Panc1 (cell line): ENCODE data around the gene PARVG. TPM values are rescaled to one million over a fixed set of nuclear protein-coding genes. Genes with fewer than 3 reads are reported as not detected.

Experiments used
- ATAC-seq: fragments of 200-7000 bp; cut with Tn5 transposase; 2 replicates; pipeline ENCODE4 v1.9.1; 2020; ENCODE audit warnings: mild to moderate bottlenecking, moderate library complexity
- BruUV-seq: library from RNA; stranded (reverse); fragments of 400-500 nt; replicated peaks from 2 replicates; lab custom pipeline; 2021; lab: Mats Ljungman, UMichigan
- CTCF ChIA-PET: fragments of 300-600 bp; sonication (Branson Sonifier 250); formaldehyde crosslinking; loops from one replicate; lab custom pipeline; 2022; ENCODE audit warnings: antibody characterized with exemption; lab: Charles Lee
- POLR2A ChIA-PET: fragments of 300-600 bp; sonication (Branson Sonifier 250); formaldehyde crosslinking; loops from one replicate; lab custom pipeline; 2022; ENCODE audit warnings: antibody characterized with exemption; lab: Charles Lee
- DNase-seq: peaks from one replicate; pipeline ENCODE4 v3.0.0-alpha.2; 2010; ENCODE audit warnings: low read depth, low spot score
- H3K27ac ChIP-seq: 2 replicates; pipeline ENCODE4 v1.5.1; 2011; ENCODE audit warnings: mild to moderate bottlenecking, low read length, inconsistent platforms
- H3K27me3 ChIP-seq: fragments of 200-500 bp; sonication (Bioruptor generic); 2 replicates; pipeline ENCODE4 v1.6.0; 2014; ENCODE audit warnings: low read length, inconsistent platforms; ENCODE audit not compliant: control insufficient read depth, insufficient read depth
- H3K36me3 ChIP-seq: fragments of 200-500 bp; sonication (Bioruptor generic); 2 replicates; pipeline ENCODE4 v1.5.1; 2014; ENCODE audit warnings: inconsistent platforms, mild to moderate bottlenecking, low read length, moderate library complexity; ENCODE audit not compliant: control insufficient read depth, insufficient read depth
- H3K4me1 ChIP-seq: 2 replicates; pipeline ENCODE4 v1.5.1; 2011; ENCODE audit warnings: inconsistent platforms, mild to moderate bottlenecking, low read length, moderate library complexity; ENCODE audit not compliant: control insufficient read depth, insufficient read depth
- H3K4me3 ChIP-seq, 2 experiments: 2 replicates each; pipeline ENCODE4 v1.5.1; 2011 to 2012; ENCODE audit warnings: low read depth in 2 of 2, low read length in 2 of 2, mild to moderate bottlenecking in 2 of 2, inconsistent platforms in 1 of 2, moderate library complexity in 1 of 2
- H3K9me3 ChIP-seq: fragments of 200-500 bp; sonication (Bioruptor generic); 2 replicates; pipeline ENCODE4 v1.5.1; 2014; ENCODE audit warnings: low read depth, mild to moderate bottlenecking, inconsistent platforms, low read length, moderate library complexity; ENCODE audit not compliant: control insufficient read depth, insufficient read depth
- CTCF ChIP-seq: fragments of 450-650 bp; IDR thresholded peaks from 2 replicates; pipeline ENCODE4 v1.5.1; 2017; ENCODE audit warnings: mild to moderate bottlenecking
- POLR2AphosphoS5 ChIP-seq: IDR thresholded peaks from 2 replicates; pipeline ENCODE4 v1.6.1; 2012; ENCODE audit warnings: mild to moderate bottlenecking, low read depth, low read length, moderate library complexity
- SIN3A ChIP-seq: IDR thresholded peaks from 2 replicates; pipeline ENCODE4 v1.6.1; 2012; ENCODE audit warnings: low read depth, mild to moderate bottlenecking, low read length, moderate library complexity, borderline replicate concordance; ENCODE audit not compliant: insufficient read depth
- TCF7L2 ChIP-seq: IDR thresholded peaks from 2 replicates; pipeline ENCODE4 v1.6.1; 2011; ENCODE audit warnings: mild to moderate bottlenecking, low read depth, low read length, inconsistent platforms
- in situ Hi-C: cut with HindIII; loops from 2 replicates; pipeline ENCODE4 v1.10.0; 2016; ENCODE audit warnings: low sequenced_read_pairs, low pct_unique_long_range_greater_than_20kb
- intact Hi-C: fragments of 100-400 bp; cut with micrococcal nuclease; formaldehyde crosslinking; loops from one replicate; pipeline ENCODE4 v1.10.0; 2022; ENCODE audit not compliant: unreplicated experiment
- total RNA-seq: library from RNA; stranded (reverse); gene quantifications from one replicate; pipeline ENCODE4 v1.2.1, GENCODE V29; 2021; ENCODE audit not compliant: unreplicated experiment
- TF ChIP-seq, protein P1 (sequence below), 2 experiments: IDR thresholded peaks; 2 replicates each; pipeline ENCODE4 v1.6.1; 2011 to 2012; ENCODE audit warnings: low read depth in 2 of 2, control low read depth in 1 of 2, low read length in 1 of 2, mild to moderate bottlenecking in 1 of 2, moderate library complexity in 1 of 2; ENCODE audit not compliant: insufficient read depth in 1 of 2

The PARVG gene
- total RNA-seq, 1 experiment from 2014 or later, result 0.21 TPM

- H3K4me3 ChIP-seq, result no peak overlapping the region
- POLR2A ChIA-PET, result no interaction called here
- CTCF ChIA-PET, result no interaction called here
These were observed 22.7 kb upstream of the PARVG start for GRCh38 chr22:44157916-44158618.

DNA sequence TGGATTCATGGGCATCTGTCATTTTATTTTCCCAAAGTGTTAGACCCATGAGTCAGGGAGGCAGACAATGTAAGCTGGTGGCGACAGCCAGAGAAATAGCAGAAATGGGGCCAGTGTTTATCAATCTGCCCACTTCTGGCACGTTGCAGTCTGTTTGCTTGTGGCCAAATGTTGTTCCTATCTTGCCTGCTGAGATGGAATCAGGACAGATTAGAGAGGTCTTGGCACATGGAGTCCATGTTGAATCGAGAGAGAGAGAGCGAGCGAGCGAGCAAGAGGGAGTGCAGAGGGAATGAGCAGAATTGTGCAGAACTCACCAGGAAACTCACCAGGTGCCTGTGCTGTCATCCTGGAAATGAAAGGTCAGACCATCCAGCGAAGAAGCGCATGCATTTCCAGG lies 21.9 kb upstream of the PARVG start:
- H3K27ac ChIP-seq, result no peak overlapping the region
- no TSS peak for BruUV-seq
- in situ Hi-C loops, result no loop called here
- no peak for ATAC-seq
- H3K4me3 ChIP-seq, result no peak overlapping the region
- ChIA-PET POLR2A (no interaction called here), CTCF (no interaction called here)
- H3K27me3 ChIP-seq, result no peaks in the 10 kb centered on the region
- intact Hi-C loops, result no loop called here
- TF ChIP-seq POLR2AphosphoS5, result no peak
- TF ChIP-seq TCF7L2, result no peak
- H3K9me3 ChIP-seq, result no peaks in the 10 kb centered on the region
- DNase-seq, result no peak
- H3K4me1 ChIP-seq, result no peaks in the 10 kb centered on the region
- H3K36me3 ChIP-seq, result no peaks in the 10 kb centered on the region

More at GRCh38 chr22:44157916-44158618, 22.7 kb upstream of the PARVG start:
- no peak for DNase-seq
- no peak overlapping the region for H3K27ac ChIP-seq
- H3K27me3 ChIP-seq, result no peaks in the 10 kb centered on the region
- no TSS peak for BruUV-seq
- ATAC-seq, result no peak
- TF ChIP-seq, protein P1, sequence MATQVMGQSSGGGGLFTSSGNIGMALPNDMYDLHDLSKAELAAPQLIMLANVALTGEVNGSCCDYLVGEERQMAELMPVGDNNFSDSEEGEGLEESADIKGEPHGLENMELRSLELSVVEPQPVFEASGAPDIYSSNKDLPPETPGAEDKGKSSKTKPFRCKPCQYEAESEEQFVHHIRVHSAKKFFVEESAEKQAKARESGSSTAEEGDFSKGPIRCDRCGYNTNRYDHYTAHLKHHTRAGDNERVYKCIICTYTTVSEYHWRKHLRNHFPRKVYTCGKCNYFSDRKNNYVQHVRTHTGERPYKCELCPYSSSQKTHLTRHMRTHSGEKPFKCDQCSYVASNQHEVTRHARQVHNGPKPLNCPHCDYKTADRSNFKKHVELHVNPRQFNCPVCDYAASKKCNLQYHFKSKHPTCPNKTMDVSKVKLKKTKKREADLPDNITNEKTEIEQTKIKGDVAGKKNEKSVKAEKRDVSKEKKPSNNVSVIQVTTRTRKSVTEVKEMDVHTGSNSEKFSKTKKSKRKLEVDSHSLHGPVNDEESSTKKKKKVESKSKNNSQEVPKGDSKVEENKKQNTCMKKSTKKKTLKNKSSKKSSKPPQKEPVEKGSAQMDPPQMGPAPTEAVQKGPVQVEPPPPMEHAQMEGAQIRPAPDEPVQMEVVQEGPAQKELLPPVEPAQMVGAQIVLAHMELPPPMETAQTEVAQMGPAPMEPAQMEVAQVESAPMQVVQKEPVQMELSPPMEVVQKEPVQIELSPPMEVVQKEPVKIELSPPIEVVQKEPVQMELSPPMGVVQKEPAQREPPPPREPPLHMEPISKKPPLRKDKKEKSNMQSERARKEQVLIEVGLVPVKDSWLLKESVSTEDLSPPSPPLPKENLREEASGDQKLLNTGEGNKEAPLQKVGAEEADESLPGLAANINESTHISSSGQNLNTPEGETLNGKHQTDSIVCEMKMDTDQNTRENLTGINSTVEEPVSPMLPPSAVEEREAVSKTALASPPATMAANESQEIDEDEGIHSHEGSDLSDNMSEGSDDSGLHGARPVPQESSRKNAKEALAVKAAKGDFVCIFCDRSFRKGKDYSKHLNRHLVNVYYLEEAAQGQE (IDR thresholded peaks at IDR 0.05; ENCODE audit: insufficient read depth in 1 of 2, low read depth in 2 of 2, low read length in 1 of 2), result no peak
- TF ChIP-seq TCF7L2 (no peak), CTCF (no peak), SIN3A (no peak), POLR2AphosphoS5 (no peak)
- in situ Hi-C loops, result no loop called here
- H3K4me1 ChIP-seq, result no peaks in the 10 kb centered on the region
- H3K9me3 ChIP-seq, result no peaks in the 10 kb centered on the region
- H3K36me3 ChIP-seq, result no peaks in the 10 kb centered on the region
- intact Hi-C loops, result no loop called here

DNA sequence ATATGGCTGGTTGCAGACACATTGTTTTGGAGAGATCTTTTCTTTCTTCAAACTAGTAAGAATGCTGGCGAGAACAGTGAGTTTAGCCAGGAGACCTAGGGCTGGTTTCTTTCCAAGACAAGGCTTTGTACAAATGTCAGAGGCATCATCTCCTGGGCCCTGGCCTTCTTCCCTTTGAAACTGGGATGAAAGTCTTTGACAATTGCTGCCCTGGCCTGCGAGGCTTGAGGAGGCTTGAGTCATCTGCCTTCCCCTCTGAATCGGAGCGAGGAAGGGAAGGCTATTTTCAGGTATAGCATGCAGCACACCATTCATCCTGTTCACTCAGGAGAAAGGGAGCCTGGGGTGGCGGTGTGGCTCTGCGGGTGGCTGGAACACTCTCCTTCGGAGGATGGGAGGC lies 21.5 kb upstream of the PARVG start:
- no peak for DNase-seq
- ATAC-seq, result no peak
- CTCF ChIA-PET, result no interaction called here
- POLR2A ChIA-PET, result no interaction called here
- Histone ChIP-seq H3K27ac (no peak overlapping the region), H3K4me1 (no peaks in the 10 kb centered on the region), H3K36me3 (no peaks in the 10 kb centered on the region), H3K9me3 (no peaks in the 10 kb centered on the region), H3K27me3 (no peaks in the 10 kb centered on the region), H3K4me3 (no peak overlapping the region)
- intact Hi-C loops, result no loop called here
- BruUV-seq, result no TSS peak
- no peak for TF ChIP-seq SIN3A
- no peak for TF ChIP-seq TCF7L2
- TF ChIP-seq POLR2AphosphoS5, result no peak
- TF ChIP-seq, protein P1 (IDR thresholded peaks at IDR 0.05; ENCODE audit: insufficient read depth in 1 of 2, low read depth in 2 of 2, low read length in 1 of 2), result no peak
- no peak for TF ChIP-seq CTCF
- in situ Hi-C loops, result no loop called here
